Measurements from ENCODE around the gene PDGFRB. TPM values are rescaled to one million over a fixed set of nuclear protein-coding genes. Genes with fewer than 3 reads are reported as not detected.

Gene PDGFRB
- total and polyA plus RNA-seq, 4 donors, result 5.2 to 13.1 (median 8.3) TPM

DNA sequence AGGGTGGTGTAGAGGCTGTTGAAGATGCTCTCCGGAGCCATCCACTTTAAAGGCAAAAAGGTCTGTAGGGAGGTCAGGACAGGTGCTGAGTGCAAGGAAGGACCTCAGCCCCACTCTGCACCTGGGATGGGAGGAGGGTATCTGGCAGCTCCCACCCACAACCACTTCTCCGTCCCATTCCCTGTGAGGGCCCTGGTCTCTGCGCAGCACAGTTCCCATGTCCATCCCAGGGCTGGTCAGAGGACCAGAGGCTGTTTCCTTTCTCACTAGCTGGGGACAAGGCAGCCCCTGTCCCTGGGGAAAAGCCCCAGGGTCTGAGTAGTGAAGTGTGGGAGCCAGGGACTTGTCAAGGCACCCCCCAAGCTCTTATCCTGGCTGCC, 35.6 kb downstream of the PDGFRB start:
- Histone ChIP-seq H3K9me3 (ENCODE audit: control insufficient read depth in 4 of 4, low read length in 3 of 4) (no peaks in the 10 kb centered on the region), H3K4me1 (ENCODE audit: control insufficient read depth in 4 of 4, insufficient read depth in 4 of 4, low read length in 3 of 4) (peaks cover 0 to 2% (median 0%) of the 10 kb centered on the region in 4 donors), H3K4me3 (ENCODE audit: low read depth in 1 of 3, low read length in 3 of 3) (no peak overlapping the region), H3K27ac (ENCODE audit: low read depth in 1 of 2, low read length in 2 of 2) (no peak overlapping the region), H3K27me3 (ENCODE audit: control insufficient read depth in 4 of 4, insufficient read depth in 4 of 4, low read length in 3 of 4) (no peaks in the 10 kb centered on the region), H3K9ac (ENCODE audit: low read depth in 1 of 2, low read length in 2 of 2) (no peak overlapping the region), H3K36me3 (ENCODE audit: control insufficient read depth in 4 of 4, insufficient read depth in 3 of 4, low read depth in 1 of 4, low read length in 3 of 4) (peaks cover 0 to 28% (median 2%) of the 10 kb centered on the region in 4 donors)
- TF ChIP-seq, protein P1, sequence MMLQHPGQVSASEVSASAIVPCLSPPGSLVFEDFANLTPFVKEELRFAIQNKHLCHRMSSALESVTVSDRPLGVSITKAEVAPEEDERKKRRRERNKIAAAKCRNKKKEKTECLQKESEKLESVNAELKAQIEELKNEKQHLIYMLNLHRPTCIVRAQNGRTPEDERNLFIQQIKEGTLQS (IDR thresholded peaks at IDR 0.05), result no peak
- TF ChIP-seq NR2F2 (IDR thresholded peaks at IDR 0.05) (no peak), EGR1 (IDR thresholded peaks at IDR 0.05; ENCODE audit: low read depth in 2 of 2) (no peak), TAF1 (conservative IDR thresholded peaks at IDR 0.05) (no peak), JUND (IDR thresholded peaks at IDR 0.05) (no peak), SP1 (IDR thresholded peaks at IDR 0.05) (no peak), YY1 (IDR thresholded peaks at IDR 0.05) (no peak), HNF4G (IDR thresholded peaks at IDR 0.05) (no peak), FOXA2 (IDR thresholded peaks at IDR 0.05) (no peak), GABPA (IDR thresholded peaks at IDR 0.05 in 1 of 2, conservative IDR thresholded peaks at IDR 0.05 in 1 of 2) (no peak), RAD21 (IDR thresholded peaks at IDR 0.05) (no peak), RXRA (IDR thresholded peaks at IDR 0.05) (no peak), FOXA1 (IDR thresholded peaks at IDR 0.05) (no peak), HNF4A (conservative IDR thresholded peaks at IDR 0.05) (no peak)
- TF ChIP-seq, protein P2, sequence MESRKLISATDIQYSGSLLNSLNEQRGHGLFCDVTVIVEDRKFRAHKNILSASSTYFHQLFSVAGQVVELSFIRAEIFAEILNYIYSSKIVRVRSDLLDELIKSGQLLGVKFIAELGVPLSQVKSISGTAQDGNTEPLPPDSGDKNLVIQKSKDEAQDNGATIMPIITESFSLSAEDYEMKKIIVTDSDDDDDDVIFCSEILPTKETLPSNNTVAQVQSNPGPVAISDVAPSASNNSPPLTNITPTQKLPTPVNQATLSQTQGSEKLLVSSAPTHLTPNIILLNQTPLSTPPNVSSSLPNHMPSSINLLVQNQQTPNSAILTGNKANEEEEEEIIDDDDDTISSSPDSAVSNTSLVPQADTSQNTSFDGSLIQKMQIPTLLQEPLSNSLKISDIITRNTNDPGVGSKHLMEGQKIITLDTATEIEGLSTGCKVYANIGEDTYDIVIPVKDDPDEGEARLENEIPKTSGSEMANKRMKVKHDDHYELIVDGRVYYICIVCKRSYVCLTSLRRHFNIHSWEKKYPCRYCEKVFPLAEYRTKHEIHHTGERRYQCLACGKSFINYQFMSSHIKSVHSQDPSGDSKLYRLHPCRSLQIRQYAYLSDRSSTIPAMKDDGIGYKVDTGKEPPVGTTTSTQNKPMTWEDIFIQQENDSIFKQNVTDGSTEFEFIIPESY (IDR thresholded peaks at IDR 0.05), result no peak
- TF ChIP-seq, protein P3, sequence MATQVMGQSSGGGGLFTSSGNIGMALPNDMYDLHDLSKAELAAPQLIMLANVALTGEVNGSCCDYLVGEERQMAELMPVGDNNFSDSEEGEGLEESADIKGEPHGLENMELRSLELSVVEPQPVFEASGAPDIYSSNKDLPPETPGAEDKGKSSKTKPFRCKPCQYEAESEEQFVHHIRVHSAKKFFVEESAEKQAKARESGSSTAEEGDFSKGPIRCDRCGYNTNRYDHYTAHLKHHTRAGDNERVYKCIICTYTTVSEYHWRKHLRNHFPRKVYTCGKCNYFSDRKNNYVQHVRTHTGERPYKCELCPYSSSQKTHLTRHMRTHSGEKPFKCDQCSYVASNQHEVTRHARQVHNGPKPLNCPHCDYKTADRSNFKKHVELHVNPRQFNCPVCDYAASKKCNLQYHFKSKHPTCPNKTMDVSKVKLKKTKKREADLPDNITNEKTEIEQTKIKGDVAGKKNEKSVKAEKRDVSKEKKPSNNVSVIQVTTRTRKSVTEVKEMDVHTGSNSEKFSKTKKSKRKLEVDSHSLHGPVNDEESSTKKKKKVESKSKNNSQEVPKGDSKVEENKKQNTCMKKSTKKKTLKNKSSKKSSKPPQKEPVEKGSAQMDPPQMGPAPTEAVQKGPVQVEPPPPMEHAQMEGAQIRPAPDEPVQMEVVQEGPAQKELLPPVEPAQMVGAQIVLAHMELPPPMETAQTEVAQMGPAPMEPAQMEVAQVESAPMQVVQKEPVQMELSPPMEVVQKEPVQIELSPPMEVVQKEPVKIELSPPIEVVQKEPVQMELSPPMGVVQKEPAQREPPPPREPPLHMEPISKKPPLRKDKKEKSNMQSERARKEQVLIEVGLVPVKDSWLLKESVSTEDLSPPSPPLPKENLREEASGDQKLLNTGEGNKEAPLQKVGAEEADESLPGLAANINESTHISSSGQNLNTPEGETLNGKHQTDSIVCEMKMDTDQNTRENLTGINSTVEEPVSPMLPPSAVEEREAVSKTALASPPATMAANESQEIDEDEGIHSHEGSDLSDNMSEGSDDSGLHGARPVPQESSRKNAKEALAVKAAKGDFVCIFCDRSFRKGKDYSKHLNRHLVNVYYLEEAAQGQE (IDR thresholded peaks at IDR 0.05), result no peak
- TF ChIP-seq, protein P4, sequence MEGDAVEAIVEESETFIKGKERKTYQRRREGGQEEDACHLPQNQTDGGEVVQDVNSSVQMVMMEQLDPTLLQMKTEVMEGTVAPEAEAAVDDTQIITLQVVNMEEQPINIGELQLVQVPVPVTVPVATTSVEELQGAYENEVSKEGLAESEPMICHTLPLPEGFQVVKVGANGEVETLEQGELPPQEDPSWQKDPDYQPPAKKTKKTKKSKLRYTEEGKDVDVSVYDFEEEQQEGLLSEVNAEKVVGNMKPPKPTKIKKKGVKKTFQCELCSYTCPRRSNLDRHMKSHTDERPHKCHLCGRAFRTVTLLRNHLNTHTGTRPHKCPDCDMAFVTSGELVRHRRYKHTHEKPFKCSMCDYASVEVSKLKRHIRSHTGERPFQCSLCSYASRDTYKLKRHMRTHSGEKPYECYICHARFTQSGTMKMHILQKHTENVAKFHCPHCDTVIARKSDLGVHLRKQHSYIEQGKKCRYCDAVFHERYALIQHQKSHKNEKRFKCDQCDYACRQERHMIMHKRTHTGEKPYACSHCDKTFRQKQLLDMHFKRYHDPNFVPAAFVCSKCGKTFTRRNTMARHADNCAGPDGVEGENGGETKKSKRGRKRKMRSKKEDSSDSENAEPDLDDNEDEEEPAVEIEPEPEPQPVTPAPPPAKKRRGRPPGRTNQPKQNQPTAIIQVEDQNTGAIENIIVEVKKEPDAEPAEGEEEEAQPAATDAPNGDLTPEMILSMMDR (IDR thresholded peaks at IDR 0.05; ENCODE audit: low read depth, low read length, missing input control), result no peak
- TF ChIP-seq, protein P5, sequence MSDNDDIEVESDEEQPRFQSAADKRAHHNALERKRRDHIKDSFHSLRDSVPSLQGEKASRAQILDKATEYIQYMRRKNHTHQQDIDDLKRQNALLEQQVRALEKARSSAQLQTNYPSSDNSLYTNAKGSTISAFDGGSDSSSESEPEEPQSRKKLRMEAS (IDR thresholded peaks at IDR 0.05), result no peak
- 96% methylated on average over 3 of the region's 3 CpGs for WGBS
- DNase-seq (ENCODE audit: low spot score), result no peak
